AG04450 (cell line): ENCODE data around the gene GPR82. TPM values are rescaled to one million over a fixed set of nuclear protein-coding genes. Genes with fewer than 3 reads are reported as not detected.
"Not testable (repeated sequence)": the region's sequence is repeated elsewhere in the genome, so short reads cannot be mapped to it uniquely, and the experiment has no call there.

Source experiments
- CTCF ChIA-PET: fragments of 300-600, 350-600 bp; formaldehyde crosslinking; extraction: SDS; loops from one replicate; lab custom pipeline; 2022; ENCODE audit warnings: antibody characterized with exemption, inconsistent platforms; lab: Charles Lee
- POLR2A ChIA-PET: fragments of 350-600 bp; formaldehyde crosslinking; extraction: SDS; loops from one replicate; lab custom pipeline; 2021; ENCODE audit warnings: antibody characterized with exemption, inconsistent platforms; lab: Yijun Ruan, JAX
- DNase-seq: peaks from one replicate; pipeline ENCODE4 v3.0.0-alpha.2; 2011; ENCODE audit warnings: low read depth, low spot score
- H3K27ac ChIP-seq: one replicate; pipeline ENCODE4 v1.5.1; 2012; ENCODE audit warnings: low read depth, low read length, control low read depth
- H3K27me3 ChIP-seq: one replicate; pipeline ENCODE4 v1.6.0; 2012; ENCODE audit warnings: low read length; ENCODE audit not compliant: control insufficient read depth, insufficient read depth
- H3K4me3 ChIP-seq: 2 replicates; pipeline ENCODE4 v1.5.1; 2011; ENCODE audit warnings: mild to moderate bottlenecking, low read depth, low read length, control low read depth
- H3K9me3 ChIP-seq: 2 replicates; pipeline ENCODE4 v1.5.1; 2012; ENCODE audit warnings: low read length; ENCODE audit not compliant: control insufficient read depth, insufficient read depth
- CTCF ChIP-seq: IDR thresholded peaks from 2 replicates; pipeline ENCODE4 v1.5.1; 2011; ENCODE audit warnings: low read depth, low read length, control low read depth, inconsistent platforms
- polyA plus RNA-seq: library from polyadenylated mRNA; depleted of rRNA; stranded (reverse); fragments of >200 nt; gene quantifications from 2 replicates; pipeline ENCODE4 v1.2.3, GENCODE V29; 2011

Gene GPR82
- polyA plus RNA-seq, 1 experiment, result not detected

- Histone ChIP-seq H3K9me3 (no peaks in the 10 kb centered on the region; the same call in 1 of the 2 replicates), H3K4me3 (no peak overlapping the region), H3K27me3 (no peaks in the 10 kb centered on the region), H3K27ac (no peak overlapping the region)
- no peak for DNase-seq
- ChIA-PET POLR2A (interaction anchor here (0.6 kb wide), 1 partner anchor 96 kb away, joined by 4 read pairs; no protein-coding TSS in a partner anchor), CTCF (interaction anchor here (0.9 to 1.0 kb wide), 2 partner anchors 11 to 41 kb away, joined by 3 read pairs; no protein-coding TSS in a partner anchor)
- no peak for TF ChIP-seq CTCF
Measured at GRCh38 chrX:41718481-41719235, 5.3 kb upstream of the GPR82 start.

GRCh38 chrX:41719610-41720009, 4.4 kb upstream of the GPR82 start:
- DNase-seq, POLR2A ChIA-PET, H3K27me3 ChIP-seq, H3K4me3 ChIP-seq, H3K9me3 ChIP-seq, CTCF ChIA-PET, H3K27ac ChIP-seq: not testable (repeated sequence)

GRCh38 chrX:41720125-41720779, 3.7 kb upstream of the GPR82 start:
- no peaks in the 10 kb centered on the region for H3K27me3 ChIP-seq
- no peak for DNase-seq
- CTCF ChIA-PET, result no interaction called here
- POLR2A ChIA-PET, result no interaction called here
- H3K4me3 ChIP-seq, result no peak overlapping the region
- H3K9me3 ChIP-seq, result no peaks in the 10 kb centered on the region; the same call in 1 of the 2 replicates
- TF ChIP-seq CTCF, result no peak
- H3K27ac ChIP-seq, result no peak overlapping the region

GRCh38 chrX:41721590-41721989, 2.4 kb upstream of the GPR82 start:
- ChIA-PET CTCF (no interaction called here), POLR2A (no interaction called here)
- DNase-seq, result no peak
- no peaks in the 10 kb centered on the region for H3K27me3 ChIP-seq
- TF ChIP-seq CTCF, result no peak
- H3K9me3 ChIP-seq, result no peaks in the 10 kb centered on the region; the same call in 1 of the 2 replicates
- H3K27ac ChIP-seq, result no peak overlapping the region
- H3K4me3 ChIP-seq, result no peak overlapping the region

- ChIA-PET CTCF (no interaction called here), POLR2A (no interaction called here)
- TF ChIP-seq CTCF, result no peak
- Histone ChIP-seq H3K4me3 (no peak overlapping the region), H3K27ac (no peak overlapping the region), H3K27me3 (no peaks in the 10 kb centered on the region), H3K9me3 (no peaks in the 10 kb centered on the region; the same call in 1 of the 2 replicates)
- DNase-seq, result no peak
Measured at GRCh38 chrX:41722214-41722613, 1.8 kb upstream of the GPR82 start.
